GM12892 (cell line): ENCODE measurements around the gene PLG.

ENCODE experiments used
- POLR2A ChIP-seq: IDR thresholded peaks from 2 replicates; pipeline ENCODE4 v1.6.1; 2011; ENCODE audit warnings: low read depth, low read length, control low read depth
- POLR2AphosphoS5 ChIP-seq: IDR thresholded peaks from 2 replicates; pipeline ENCODE4 v1.6.1; 2011; ENCODE audit warnings: low read depth, low read length, control low read depth
- TAF1 ChIP-seq: IDR thresholded peaks from 2 replicates; pipeline ENCODE4 v1.6.1; 2011; ENCODE audit warnings: low read depth, mild to moderate bottlenecking, control low read depth, low read length, borderline replicate concordance

- TF ChIP-seq POLR2AphosphoS5 (no peak), POLR2A (no peak), TAF1 (no peak)
Measured at GRCh38 chr6:160659562-160659961, 42.5 kb upstream of the PLG start.
